IPS-11a (cell line): ENCODE measurements around the gene FAM72A.
"Not testable (repeated sequence)": the region's sequence is repeated elsewhere in the genome, so short reads cannot be mapped to it uniquely, and the experiment has no call there.

Experiments
- H3K4me3 ChIP-seq: one replicate; pipeline ENCODE4 v1.5.1; 2013; ENCODE audit warnings: low read depth, low read length, control low read depth

Gene FAM72A

GRCh38 chr1:206202789-206203363 is at the start of gene FAM72A:
Gene FAM72A, minus strand, starts transcription at chr1:206202839. Its CDS starts 814 bp downstream, at chr1:206202025.
- H3K4me3 ChIP-seq, result not testable (repeated sequence)

- H3K4me3 ChIP-seq, result not testable (repeated sequence)
These were observed 48.5 kb upstream of the FAM72A start for GRCh38 chr1:206250953-206251681.

- not testable (repeated sequence) for H3K4me3 ChIP-seq
These were observed 43.7 kb upstream of the FAM72A start for GRCh38 chr1:206246129-206246886.

- H3K4me3 ChIP-seq, result not testable (repeated sequence)
These were observed 42.8 kb upstream of the FAM72A start for GRCh38 chr1:206245479-206245878.

GRCh38 chr1:206243335-206243734 is 40.7 kb upstream of the FAM72A start:
- not testable (repeated sequence) for H3K4me3 ChIP-seq

GRCh38 chr1:206240288-206240687 is 37.6 kb upstream of the FAM72A start:
- H3K4me3 ChIP-seq, result not testable (repeated sequence)

- not testable (repeated sequence) for H3K4me3 ChIP-seq
These were observed 32.6 kb upstream of the FAM72A start for GRCh38 chr1:206235190-206235589.

DNA sequence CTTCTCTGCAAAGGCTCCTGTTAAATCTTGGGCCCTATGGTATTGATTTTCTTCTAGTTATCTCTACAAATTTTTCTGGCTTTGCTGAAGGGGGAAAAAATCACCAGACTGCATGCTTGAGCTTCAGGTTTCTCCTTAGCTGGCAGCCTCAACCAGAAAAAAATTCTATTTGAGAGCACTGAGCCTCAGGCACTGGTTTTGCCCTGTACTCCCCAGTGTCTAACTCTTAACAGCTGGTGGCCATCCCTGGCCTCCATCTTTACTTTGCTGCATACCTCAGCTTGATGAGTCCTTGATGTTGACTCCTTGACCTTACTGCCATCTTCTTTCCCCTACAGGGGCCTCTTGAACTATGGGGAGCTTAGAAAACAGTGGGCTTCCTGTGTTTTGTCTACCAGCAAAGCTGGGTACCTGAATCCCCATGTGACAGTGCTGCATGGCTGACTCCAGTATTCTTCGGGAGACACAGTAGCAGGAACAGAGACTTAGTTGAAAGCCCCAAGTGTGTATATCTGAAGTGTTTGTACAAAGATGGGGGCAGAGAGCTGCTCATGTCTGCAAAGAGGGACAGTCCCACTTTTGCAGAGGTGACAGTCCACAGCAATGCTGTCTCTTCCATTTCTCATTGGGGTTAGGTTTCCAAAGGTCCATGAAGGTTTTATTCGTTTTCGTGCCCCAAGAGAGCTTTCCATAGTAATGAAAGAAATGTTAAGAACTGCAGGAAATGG is 31.7 kb upstream of the FAM72A start:
- H3K4me3 ChIP-seq, result not testable (repeated sequence)

DNA sequence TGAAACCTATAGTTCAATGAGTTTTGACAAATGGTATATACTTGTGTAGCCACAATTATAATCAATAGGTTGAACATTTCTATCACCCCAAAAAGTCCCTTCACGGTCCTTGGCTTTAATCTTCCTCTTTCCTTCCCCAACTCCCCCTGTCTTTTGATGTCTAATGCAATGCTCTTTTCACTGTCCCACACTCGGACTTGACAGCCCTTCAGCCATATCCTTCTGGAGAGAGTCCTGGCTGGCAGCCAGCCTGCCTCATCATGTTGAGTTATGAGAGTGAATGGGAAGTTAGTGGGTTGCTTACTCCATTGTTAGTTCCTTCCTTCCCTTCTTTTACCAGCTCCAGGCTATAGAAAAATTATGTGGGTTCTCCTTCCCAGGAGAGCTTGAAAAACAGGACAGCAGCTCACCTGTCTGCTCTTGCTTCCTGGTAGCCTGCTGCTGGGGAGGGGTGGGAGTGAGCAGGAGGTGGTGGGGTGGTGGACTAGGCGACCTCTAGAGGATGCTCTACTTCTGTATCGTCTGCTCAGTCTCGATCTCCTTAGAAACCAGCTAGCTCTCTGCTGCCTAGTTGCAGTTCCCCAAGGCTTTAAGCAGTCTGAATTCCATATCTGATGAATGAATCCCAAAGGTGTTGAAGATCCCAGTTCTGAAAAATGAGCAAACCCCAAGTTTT is 30.5 kb upstream of the FAM72A start:
- H3K4me3 ChIP-seq, result not testable (repeated sequence)

DNA sequence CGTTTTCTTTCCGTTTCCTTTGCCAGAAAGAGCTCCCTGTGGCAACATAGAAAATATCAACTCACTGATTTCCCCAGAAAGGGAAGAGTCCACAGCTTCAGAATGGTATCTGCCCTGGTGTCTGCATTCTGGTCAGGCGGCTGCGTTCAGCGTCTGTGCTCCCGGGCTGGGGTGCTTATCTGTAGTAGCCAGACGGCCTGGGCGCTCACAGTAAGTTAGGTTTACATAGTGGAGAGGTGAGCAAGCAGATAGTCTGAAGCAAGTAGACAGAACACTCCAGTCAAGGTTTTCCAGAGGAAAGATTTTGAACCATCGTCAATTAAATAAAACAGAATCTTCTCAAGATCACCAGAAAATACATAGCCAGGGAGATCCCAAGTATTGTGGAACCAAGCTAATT is 29.4 kb upstream of the FAM72A start:
- H3K4me3 ChIP-seq, result not testable (repeated sequence)

GRCh38 chr1:206229286-206229685 is 26.6 kb upstream of the FAM72A start:
- not testable (repeated sequence) for H3K4me3 ChIP-seq

- H3K4me3 ChIP-seq, result not testable (repeated sequence)
These were observed 24.2 kb upstream of the FAM72A start for GRCh38 chr1:206226886-206227285.

DNA sequence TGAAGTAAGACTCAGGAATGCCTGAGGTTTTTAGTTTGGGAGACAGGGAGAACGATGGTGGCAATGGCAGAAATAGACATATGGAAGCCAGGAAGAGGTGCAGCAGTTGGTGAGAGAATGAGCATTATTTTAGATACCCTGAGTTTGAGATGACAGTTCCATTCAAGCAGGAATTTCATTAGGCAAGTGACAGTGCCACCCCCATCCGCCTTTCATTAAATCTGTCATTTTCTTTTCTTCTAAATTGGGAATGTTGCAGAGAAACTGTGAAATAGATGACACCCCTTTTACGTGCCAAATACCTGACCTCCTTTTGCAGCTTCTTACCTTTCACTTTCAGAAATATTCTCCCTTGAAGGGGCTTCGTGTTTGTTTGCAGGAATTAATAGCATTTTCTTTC is 22.7 kb upstream of the FAM72A start:
- H3K4me3 ChIP-seq, result not testable (repeated sequence)

DNA sequence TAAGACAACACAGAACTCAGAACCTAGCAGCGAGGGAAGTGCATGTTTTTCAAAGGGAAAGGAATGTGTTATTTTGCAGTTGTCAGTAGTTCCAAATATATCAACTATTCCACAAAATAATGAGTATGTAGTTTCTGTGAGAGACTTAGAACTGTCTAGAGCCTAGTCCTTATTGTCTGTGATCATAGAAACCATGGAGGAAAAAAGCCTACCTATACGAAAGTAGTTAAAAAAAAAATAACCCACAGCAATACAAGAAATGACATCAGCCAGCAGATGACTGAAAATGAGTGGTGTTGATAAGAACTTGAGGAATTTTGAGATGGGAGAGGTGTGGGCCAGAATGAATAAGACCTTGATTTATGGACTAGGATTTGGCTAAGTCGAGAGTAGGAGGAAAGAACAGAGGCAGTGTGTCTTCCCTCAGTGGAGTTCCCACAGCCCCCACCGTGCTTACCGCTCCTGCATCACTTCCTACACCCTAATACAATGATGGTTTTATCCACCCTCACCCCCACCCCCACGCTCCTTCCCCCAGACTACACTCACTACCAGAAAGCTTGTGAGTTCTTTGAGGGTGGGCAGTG is 21.6 kb upstream of the FAM72A start:
- not testable (repeated sequence) for H3K4me3 ChIP-seq

DNA sequence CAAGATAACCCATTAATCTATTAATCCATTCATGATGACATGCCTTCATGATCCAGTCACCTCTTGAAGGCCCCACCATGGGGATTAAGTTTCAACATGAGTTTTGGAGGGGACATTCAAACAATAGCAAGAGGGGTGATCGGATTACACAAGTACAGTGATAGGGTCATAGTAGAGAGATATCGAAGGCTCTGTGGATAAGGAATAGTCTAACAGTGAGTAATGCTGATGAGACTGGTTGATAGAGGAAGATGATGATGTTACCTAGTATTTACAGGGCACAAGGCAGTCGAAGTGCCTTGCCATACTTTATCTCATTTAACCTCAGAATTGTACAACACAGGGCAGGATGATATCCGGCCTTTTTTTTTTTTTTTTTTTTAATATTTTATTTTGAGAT is 18.9 kb upstream of the FAM72A start:
- H3K4me3 ChIP-seq, result not testable (repeated sequence)

DNA sequence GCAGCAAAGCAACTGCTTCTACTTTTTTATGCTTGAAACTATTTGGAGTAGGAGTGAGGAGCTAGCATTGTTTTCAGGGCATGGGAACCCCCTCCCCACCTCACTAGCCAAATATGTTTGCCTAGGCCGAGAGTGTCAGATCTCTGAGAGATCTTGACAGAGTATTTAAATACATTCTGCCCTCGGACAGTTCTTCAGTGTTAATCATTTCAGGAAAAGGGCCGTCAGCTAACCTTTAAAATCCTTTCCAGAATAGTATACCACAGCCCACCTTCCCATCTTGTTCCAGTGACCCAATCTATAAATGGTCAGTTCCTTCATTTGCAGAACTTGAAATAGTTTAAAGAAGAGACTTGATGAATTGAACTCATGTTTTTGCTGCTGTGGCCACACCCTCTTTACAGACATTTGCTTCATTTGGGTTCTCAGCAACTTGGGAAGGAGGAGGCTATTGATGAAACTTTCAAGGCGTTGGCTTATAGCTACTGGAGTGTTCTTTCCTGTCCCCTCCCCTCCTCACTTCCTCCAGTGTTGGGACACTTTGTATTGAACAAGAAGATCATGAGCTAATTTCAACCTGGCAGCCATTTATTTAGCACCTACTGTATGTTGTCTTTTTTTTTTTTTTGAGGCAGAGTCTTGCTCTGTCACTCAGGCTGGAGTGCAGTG is 17.8 kb upstream of the FAM72A start:
- not testable (repeated sequence) for H3K4me3 ChIP-seq

GRCh38 chr1:206219514-206220331 is 17.1 kb upstream of the FAM72A start:
- not testable (repeated sequence) for H3K4me3 ChIP-seq

- not testable (repeated sequence) for H3K4me3 ChIP-seq
These were observed 16.1 kb upstream of the FAM72A start for GRCh38 chr1:206218765-206219164.

DNA sequence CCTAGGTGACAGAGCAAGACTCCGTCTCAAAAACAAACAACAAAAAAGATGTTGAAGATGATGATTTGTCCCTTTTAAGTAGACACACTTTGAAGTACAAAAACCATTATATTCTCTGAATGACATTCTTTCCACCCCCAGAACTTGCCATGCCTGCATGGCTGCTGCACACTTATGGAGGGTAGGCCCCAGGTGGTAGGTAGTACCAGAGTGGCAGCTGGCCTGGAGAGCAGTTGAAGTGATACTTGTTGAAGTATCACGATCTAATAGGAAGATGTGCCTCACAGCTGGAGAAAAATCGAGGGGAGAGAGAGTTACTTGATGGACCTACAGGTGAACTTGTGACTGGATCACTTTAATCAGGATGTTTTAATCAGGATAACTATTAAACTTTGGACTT is 15.6 kb upstream of the FAM72A start:
- not testable (repeated sequence) for H3K4me3 ChIP-seq
